AG04449 (cell line): ENCODE data around the gene MAD1L1.

Experiments
- CTCF ChIA-PET: fragments of 350-600 bp; formaldehyde crosslinking; extraction: SDS; loops from one replicate; lab custom pipeline; 2021; ENCODE audit warnings: antibody characterized with exemption; lab: Yijun Ruan, JAX
- POLR2A ChIA-PET: fragments of 400-600, 350-600 bp; formaldehyde crosslinking; extraction: SDS; loops from one replicate; lab custom pipeline; 2020; ENCODE audit warnings: antibody characterized with exemption, inconsistent platforms; lab: Yijun Ruan, JAX
- DNase-seq: peaks from one replicate; pipeline ENCODE4 v3.0.0-alpha.2; 2010; ENCODE audit warnings: low read depth, low spot score
- H3K4me3 ChIP-seq: 2 replicates; pipeline ENCODE4 v1.5.1; 2011; ENCODE audit warnings: low read depth, mild to moderate bottlenecking, control low read depth, low read length
- TF ChIP-seq, protein P1 (sequence below): IDR thresholded peaks from one replicate; pipeline ENCODE4 v1.5.1; 2011; ENCODE audit warnings: mild to moderate bottlenecking, moderate library complexity, low read length, control low read depth, inconsistent platforms; ENCODE audit not compliant: insufficient read depth; ENCODE audit errors: missing control alignments

MAD1L1 gene

DNA sequence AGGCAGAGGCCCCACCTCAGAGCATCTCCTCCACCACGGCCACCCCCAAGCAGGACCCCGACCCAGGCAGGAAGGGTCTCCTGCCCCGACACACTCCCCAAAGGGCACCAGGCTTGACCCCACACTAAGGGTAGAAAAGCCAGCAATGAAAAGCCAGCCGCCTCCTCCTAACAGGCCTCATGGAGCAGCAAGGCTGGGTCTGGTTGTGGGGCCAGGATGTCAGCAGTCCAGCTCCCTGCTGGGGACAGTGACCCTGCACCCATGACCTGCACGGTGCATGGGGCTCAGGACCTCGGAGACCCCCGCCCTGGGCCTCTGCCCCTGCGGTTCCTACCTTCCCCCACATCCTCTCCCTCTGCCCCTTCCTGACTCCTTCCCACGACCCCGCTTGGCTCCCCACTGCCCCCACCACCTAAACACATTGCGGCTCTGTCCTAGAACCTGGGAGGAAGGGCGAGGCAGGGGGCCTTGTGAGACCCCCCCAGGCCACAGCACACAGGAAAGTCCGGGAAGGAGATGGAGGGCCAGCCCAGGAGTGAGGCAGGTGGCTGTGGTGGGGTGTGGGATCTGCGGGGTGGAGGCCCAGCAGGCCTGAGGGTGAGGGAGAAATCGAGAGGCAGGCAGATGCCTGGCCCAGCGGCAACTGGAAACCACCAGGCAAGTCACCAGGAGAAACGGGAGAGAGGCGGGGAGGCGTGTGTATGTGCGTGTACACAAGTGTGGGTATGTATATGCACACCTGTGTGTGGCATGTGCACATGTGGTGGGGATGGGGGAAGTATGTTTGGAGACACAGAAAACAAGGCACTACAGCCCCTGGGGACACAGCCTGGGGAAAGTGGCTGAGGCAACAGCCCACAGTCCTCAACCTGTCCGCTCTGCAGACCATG is 229.9 kb downstream of the MAD1L1 start:
- H3K4me3 ChIP-seq, result no peak overlapping the region
- ChIA-PET POLR2A (no interaction called here), CTCF (no interaction called here)
- TF ChIP-seq, protein P1, sequence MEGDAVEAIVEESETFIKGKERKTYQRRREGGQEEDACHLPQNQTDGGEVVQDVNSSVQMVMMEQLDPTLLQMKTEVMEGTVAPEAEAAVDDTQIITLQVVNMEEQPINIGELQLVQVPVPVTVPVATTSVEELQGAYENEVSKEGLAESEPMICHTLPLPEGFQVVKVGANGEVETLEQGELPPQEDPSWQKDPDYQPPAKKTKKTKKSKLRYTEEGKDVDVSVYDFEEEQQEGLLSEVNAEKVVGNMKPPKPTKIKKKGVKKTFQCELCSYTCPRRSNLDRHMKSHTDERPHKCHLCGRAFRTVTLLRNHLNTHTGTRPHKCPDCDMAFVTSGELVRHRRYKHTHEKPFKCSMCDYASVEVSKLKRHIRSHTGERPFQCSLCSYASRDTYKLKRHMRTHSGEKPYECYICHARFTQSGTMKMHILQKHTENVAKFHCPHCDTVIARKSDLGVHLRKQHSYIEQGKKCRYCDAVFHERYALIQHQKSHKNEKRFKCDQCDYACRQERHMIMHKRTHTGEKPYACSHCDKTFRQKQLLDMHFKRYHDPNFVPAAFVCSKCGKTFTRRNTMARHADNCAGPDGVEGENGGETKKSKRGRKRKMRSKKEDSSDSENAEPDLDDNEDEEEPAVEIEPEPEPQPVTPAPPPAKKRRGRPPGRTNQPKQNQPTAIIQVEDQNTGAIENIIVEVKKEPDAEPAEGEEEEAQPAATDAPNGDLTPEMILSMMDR, result no peak
- no peak for DNase-seq

DNA sequence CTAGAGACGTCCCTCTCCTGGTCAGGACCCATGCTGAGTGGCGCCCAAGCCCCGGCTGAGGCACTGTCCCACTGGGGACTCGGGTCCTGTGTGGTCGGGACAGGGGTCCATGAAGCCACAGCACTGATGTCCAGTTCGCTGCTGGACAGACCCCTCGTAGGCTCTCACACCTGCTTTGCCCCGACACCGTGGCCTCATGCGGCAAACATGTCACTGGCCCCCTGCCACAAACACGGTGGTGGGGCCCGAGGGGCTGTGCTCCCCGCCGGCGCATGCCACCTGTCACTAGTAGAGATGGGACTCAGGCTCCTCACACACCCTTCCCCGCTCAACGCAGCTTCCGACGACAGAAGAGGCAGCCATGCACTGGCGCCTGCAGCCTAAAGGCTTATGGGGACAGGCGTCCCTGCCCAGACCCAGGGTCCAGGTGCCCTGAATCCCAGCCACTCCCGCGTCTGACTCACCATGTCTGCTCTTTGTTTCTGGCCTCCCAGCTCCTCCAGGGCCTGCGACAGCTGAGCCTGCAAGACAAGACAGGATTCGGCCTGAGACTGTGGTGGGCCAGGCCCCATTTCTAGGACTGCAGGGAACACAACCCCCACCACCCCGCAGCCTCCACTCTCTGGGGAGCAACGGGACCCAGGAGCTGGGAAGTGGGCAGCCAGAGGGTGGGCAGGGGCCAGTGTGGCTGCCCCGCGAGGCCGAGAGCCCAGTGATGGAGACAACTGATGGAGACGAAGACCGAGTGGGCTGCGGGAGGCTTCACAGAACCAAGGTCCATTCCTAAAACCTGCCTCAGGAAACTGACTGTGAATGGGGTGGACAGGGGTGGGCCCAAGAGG is 230.9 kb downstream of the MAD1L1 start:
- CTCF ChIA-PET, result no interaction called here
- POLR2A ChIA-PET, result no interaction called here
- H3K4me3 ChIP-seq, result no peak overlapping the region
- no peak for DNase-seq
- TF ChIP-seq, protein P1, result no peak

- no peak overlapping the region for H3K4me3 ChIP-seq
- DNase-seq, result no peak
- POLR2A ChIA-PET, result no interaction called here
- TF ChIP-seq, protein P1, result no peak
- CTCF ChIA-PET, result no interaction called here
Measured at GRCh38 chr7:2000746-2001321, 231.9 kb downstream of the MAD1L1 start.

DNA sequence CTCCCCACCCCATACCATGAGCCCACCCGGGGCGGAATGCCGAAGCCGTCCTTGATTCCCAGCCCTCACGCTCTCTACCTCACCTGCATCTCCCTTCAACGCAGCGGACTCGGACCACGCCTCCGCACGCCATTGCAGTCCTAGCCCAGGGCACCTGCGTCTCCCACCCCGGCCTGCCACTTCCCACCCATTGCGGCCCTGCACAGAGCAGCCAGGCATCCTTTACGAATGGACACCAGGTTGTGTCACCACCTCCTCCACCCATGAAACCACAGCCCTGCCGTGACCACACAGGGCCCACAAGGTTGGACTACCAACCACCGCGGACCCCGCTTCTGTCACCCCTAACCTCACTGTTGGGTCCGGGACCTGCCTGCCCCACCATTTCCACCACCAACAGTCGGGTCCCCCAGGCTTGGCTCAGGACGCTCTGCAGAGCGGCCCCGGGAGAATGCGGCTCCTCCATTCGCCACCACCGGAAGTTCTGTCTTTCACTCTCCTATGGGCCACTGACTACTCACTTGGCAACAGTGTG is 232.5 kb downstream of the MAD1L1 start:
- ChIA-PET CTCF (no interaction called here), POLR2A (no interaction called here)
- TF ChIP-seq, protein P1, result no peak
- H3K4me3 ChIP-seq, result no peak overlapping the region
- no peak for DNase-seq

GRCh38 chr7:1999278-1999984 is 233.3 kb downstream of the MAD1L1 start:
- no peak overlapping the region for H3K4me3 ChIP-seq
- TF ChIP-seq, protein P1, result no peak
- DNase-seq, result no peak
- ChIA-PET POLR2A (no interaction called here), CTCF (no interaction called here)
